OCI-LY3 (cell line): Measurements from ENCODE around the gene DACT2.

Experiments used
- H2AFZ ChIP-seq: fragments of 200-600, 300-600 bp; shearing (Covaris generic); 2 replicates; pipeline ENCODE4 v1.6.0; 2014; ENCODE audit warnings: antibody characterized with exemption, low read depth, low read length
- H3K27ac ChIP-seq: fragments of 200-600, 300-600 bp; sonication (generic); 2 replicates; pipeline ENCODE4 v1.5.1; 2014; ENCODE audit warnings: mild to moderate bottlenecking, low read length, moderate library complexity, mixed read lengths
- H3K27me3 ChIP-seq: fragments of 200-600, 300-600 bp; sonication (generic); 2 replicates; pipeline ENCODE4 v1.6.1; 2014; ENCODE audit warnings: low read depth, low read length, mixed read lengths
- H3K36me3 ChIP-seq: fragments of 200-600, 300-600 bp; sonication (generic); replicated peaks from 2 replicates; pipeline ENCODE3; 2014; ENCODE audit warnings: low read depth, low read length, mixed read lengths
- H3K4me1 ChIP-seq: fragments of 300-600, 200-600 bp; sonication (generic); 2 replicates; pipeline ENCODE4 v1.6.1; 2014; ENCODE audit warnings: low read length, mixed read lengths
- H3K4me2 ChIP-seq: fragments of 200-600, 300-600 bp; sonication (generic); 2 replicates; pipeline ENCODE4 v1.6.1; 2014; ENCODE audit warnings: low read length, mixed read lengths
- H3K4me3 ChIP-seq: fragments of 300-600, 200-600 bp; sonication (generic); 2 replicates; pipeline ENCODE4 v1.5.1; 2014; ENCODE audit warnings: antibody characterized with exemption, mild to moderate bottlenecking, low read length, moderate library complexity
- H3K79me2 ChIP-seq: fragments of 300-600, 200-600 bp; shearing (Covaris generic); 2 replicates; pipeline ENCODE4 v1.6.1; 2014; ENCODE audit warnings: mild to moderate bottlenecking, low read length, mixed read lengths
- H3K9ac ChIP-seq: fragments of 300-600, 200-600 bp; shearing (Covaris generic); 2 replicates; pipeline ENCODE4 v1.6.0; 2014; ENCODE audit warnings: mild to moderate bottlenecking, low read length, moderate library complexity
- H3K9me3 ChIP-seq: fragments of 200-600, 300-600 bp; shearing (Covaris generic); 2 replicates; pipeline ENCODE4 v1.6.1; 2014; ENCODE audit warnings: low read length, mixed read lengths; ENCODE audit not compliant: insufficient read depth
- H4K20me1 ChIP-seq: fragments of 200-600, 300-600 bp; sonication (generic); 2 replicates; pipeline ENCODE4 v1.6.1; 2016; ENCODE audit warnings: low read length, mixed read lengths; ENCODE audit not compliant: insufficient read depth
- EZH2phosphoT487 ChIP-seq: fragments of 200-600 bp; shearing (Covaris generic); IDR thresholded peaks from 2 replicates; pipeline ENCODE4 v1.6.1; 2018; ENCODE audit warnings: antibody characterized with exemption, mixed run types, low read depth
- TF ChIP-seq, protein P1 (sequence below): fragments of 200-600, 300-600 bp; sonication (generic); IDR thresholded peaks from 2 replicates; pipeline ENCODE4 v1.5.1; 2014; ENCODE audit warnings: antibody characterized with exemption, low read length, low read depth

DACT2 gene

DNA sequence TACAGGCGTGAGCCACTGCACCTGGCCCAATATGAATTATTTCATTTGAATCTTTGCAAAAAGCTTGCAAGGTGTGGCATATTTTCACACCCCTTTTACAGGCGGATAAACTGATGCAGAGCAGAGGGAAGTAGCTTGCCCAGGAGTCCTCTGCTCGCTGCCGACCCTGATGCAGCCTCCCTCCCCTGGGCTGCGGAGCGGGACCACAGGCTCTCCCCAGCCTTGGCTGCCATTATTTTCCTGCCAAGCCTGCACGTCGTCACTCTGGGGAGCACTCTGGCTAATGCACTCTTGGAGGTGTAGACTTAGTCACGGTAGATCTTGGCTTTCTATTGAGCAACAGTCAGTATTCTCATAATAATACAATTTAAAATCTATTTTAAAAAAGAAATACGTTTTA is 34.8 kb upstream of the DACT2 start:
- H3K79me2 ChIP-seq: no peaks in the 10 kb centered on the region
- H3K36me3 ChIP-seq: no peaks in the 10 kb centered on the region

DNA sequence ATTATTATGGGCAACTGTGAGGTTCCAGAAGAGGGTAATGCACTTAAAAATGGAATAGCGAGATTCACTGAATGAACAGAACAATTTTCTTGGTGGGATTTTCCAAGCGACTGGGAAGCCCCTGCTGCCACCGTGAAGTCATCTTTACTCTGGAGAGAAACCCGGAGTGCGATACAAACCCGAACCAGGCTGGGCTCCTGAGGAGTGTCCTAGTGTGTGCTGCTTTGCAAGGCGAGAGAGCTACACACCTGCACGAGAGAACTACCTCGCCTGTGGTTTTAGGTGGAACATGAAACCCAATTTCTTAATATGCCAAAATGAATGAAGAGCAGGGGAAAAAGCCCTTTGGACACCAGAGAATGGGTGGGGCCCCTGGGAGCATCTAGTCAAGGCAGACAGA is 33.5 kb upstream of the DACT2 start:
- Histone ChIP-seq H3K4me3 (no peak overlapping the region), H2AFZ (no peak overlapping the region), H3K27me3 (no peaks in the 10 kb centered on the region), H3K9me3 (no peaks in the 10 kb centered on the region), H4K20me1 (no peaks in the 10 kb centered on the region), H3K9ac (no peak overlapping the region), H3K27ac (no peak overlapping the region), H3K4me2 (no peak overlapping the region), H3K79me2 (no peaks in the 10 kb centered on the region), H3K36me3 (no peaks in the 10 kb centered on the region), H3K4me1 (peaks cover 16% of the 10 kb centered on the region)
- no peak for TF ChIP-seq EZH2phosphoT487
- TF ChIP-seq, protein P1, sequence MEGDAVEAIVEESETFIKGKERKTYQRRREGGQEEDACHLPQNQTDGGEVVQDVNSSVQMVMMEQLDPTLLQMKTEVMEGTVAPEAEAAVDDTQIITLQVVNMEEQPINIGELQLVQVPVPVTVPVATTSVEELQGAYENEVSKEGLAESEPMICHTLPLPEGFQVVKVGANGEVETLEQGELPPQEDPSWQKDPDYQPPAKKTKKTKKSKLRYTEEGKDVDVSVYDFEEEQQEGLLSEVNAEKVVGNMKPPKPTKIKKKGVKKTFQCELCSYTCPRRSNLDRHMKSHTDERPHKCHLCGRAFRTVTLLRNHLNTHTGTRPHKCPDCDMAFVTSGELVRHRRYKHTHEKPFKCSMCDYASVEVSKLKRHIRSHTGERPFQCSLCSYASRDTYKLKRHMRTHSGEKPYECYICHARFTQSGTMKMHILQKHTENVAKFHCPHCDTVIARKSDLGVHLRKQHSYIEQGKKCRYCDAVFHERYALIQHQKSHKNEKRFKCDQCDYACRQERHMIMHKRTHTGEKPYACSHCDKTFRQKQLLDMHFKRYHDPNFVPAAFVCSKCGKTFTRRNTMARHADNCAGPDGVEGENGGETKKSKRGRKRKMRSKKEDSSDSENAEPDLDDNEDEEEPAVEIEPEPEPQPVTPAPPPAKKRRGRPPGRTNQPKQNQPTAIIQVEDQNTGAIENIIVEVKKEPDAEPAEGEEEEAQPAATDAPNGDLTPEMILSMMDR: no peak

More for the DNA sequence above, 34.8 kb upstream of the DACT2 start:
- Histone ChIP-seq H3K4me1 (peaks cover 16% of the 10 kb centered on the region), H4K20me1 (no peaks in the 10 kb centered on the region), H3K4me2 (no peak overlapping the region), H3K4me3 (no peak overlapping the region), H3K27ac (no peak overlapping the region), H3K9me3 (no peaks in the 10 kb centered on the region), H2AFZ (no peak overlapping the region), H3K9ac (no peak overlapping the region), H3K27me3 (no peaks in the 10 kb centered on the region)
- TF ChIP-seq, protein P1: no peak
- TF ChIP-seq EZH2phosphoT487: no peak

DNA sequence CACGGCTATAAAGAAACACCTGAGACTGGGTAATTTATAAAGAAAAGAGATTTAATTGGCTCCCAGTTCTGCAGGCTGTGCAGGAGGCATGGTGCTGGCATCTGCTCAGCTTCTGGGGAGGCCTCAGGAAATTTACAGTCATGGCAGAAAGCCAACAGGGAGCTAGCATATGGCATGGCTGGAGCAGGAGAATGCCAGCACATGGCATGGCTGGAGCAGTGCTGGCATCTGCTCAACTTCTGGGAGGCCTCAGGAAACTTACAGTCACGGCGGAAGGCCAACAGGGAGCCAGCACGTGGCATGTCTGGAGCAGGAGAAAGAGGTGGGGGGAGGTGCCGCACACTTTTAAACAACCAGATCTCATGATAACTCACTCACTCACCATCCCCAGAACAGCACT is 32.5 kb upstream of the DACT2 start:
- H3K9ac ChIP-seq: no peak overlapping the region
- H3K4me1 ChIP-seq: peaks cover 16% of the 10 kb centered on the region

DNA sequence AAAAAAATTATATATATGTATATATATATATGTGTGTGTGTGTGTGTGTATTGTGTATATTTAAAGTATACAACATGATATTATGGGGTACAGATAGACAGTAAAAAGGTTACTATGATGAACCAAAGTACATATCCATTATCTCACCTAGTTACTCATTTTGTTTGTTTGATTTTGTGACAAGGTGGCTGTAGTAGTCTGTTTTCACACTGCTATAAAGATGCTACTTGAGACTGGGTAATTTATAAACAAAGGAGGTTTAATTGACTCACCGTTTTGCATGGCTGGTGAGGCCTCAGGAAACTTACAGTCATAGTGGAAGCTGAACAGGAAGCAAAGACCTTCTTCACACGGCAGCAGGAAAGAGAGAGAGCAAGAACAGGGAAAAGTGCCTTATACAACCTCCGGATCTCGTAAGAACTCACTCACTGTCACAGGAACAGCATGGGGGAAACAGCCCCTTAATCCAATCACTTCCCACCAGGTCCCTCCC is 30.2 kb upstream of the DACT2 start:
- H3K4me3 ChIP-seq: no peak overlapping the region
- no peaks in the 10 kb centered on the region for H3K27me3 ChIP-seq
- no peaks in the 10 kb centered on the region for H3K36me3 ChIP-seq
- peak overlapping the region; percentile 57 for H3K27ac ChIP-seq
- no peak overlapping the region for H3K9ac ChIP-seq
- H2AFZ ChIP-seq: no peak overlapping the region
- no peaks in the 10 kb centered on the region for H3K9me3 ChIP-seq
- H3K79me2 ChIP-seq: no peaks in the 10 kb centered on the region
- H3K4me2 ChIP-seq: no peak overlapping the region
- H4K20me1 ChIP-seq: no peaks in the 10 kb centered on the region
- TF ChIP-seq, protein P1: no peak
- TF ChIP-seq EZH2phosphoT487: no peak
- H3K4me1 ChIP-seq: peaks cover 16% of the 10 kb centered on the region

More for the DNA sequence above, 32.5 kb upstream of the DACT2 start:
- TF ChIP-seq, protein P1: no peak
- TF ChIP-seq EZH2phosphoT487: no peak
- H3K36me3 ChIP-seq: no peaks in the 10 kb centered on the region
- H3K4me3 ChIP-seq: no peak overlapping the region
- no peak overlapping the region for H2AFZ ChIP-seq
- H3K79me2 ChIP-seq: no peaks in the 10 kb centered on the region
- H3K9me3 ChIP-seq: no peaks in the 10 kb centered on the region
- H3K4me2 ChIP-seq: no peak overlapping the region
- H3K27me3 ChIP-seq: no peaks in the 10 kb centered on the region
- H3K27ac ChIP-seq: no peak overlapping the region
- no peaks in the 10 kb centered on the region for H4K20me1 ChIP-seq
